ENCODE data around the gene PPM1K. TPM values are rescaled to one million over a fixed set of nuclear protein-coding genes. Genes with fewer than 3 reads are reported as not detected.

PPM1K gene
- total and polyA plus RNA-seq, 9 of the 15 experiments (the other 6 are each of a cell fraction or from before 2014, with no cell fraction given) = 8.2 to 18.0 (median 10.5) TPM

GRCh38 chr4:88283661-88284438 is 511 bp downstream of the PPM1K start (continued):
- TF ChIP-seq TEAD2 (tag; IDR thresholded peaks at IDR 0.05) (no peak), RREB1 (CRISPR knock-in tag; IDR thresholded peaks at IDR 0.05) (no peak), HMGN3 (IDR thresholded peaks at IDR 0.05; ENCODE audit: borderline replicate concordance, extremely low read depth, insufficient read length, low read depth, low read length) (peak; percentile 50), MAFK (IDR thresholded peaks at IDR 0.05; ENCODE audit: low read length) (no peak), E2F6 (IDR thresholded peaks at IDR 0.05; ENCODE audit: borderline replicate concordance in 1 of 2, extremely low read depth in 1 of 2, insufficient read depth in 1 of 2, insufficient read length in 1 of 2, low read depth in 1 of 2, low read length in 1 of 2, poor library complexity in 1 of 2, severe bottlenecking in 1 of 2) (peak; percentile 86 to 91), ZNF274 (IDR thresholded peaks at IDR 0.05; ENCODE audit: borderline replicate concordance, low read depth, low read length) (no peak), KDM2B (CRISPR knock-in tag; IDR thresholded peaks at IDR 0.05) (no peak), FOS (IDR thresholded peaks at IDR 0.05; ENCODE audit: extremely low read depth, insufficient read length) (no peak), ESRRB (CRISPR knock-in tag; IDR thresholded peaks at IDR 0.05; ENCODE audit: borderline replicate concordance) (no peak), FOXK1 (CRISPR knock-in tag; IDR thresholded peaks at IDR 0.05; ENCODE audit: borderline replicate concordance) (0 out of 2 replicates have a peak, but pooled peaks have one; percentile 68), HOXB6 (CRISPR knock-in tag; IDR thresholded peaks at IDR 0.05; ENCODE audit: borderline replicate concordance) (no peak)
- TF ChIP-seq, protein P1, sequence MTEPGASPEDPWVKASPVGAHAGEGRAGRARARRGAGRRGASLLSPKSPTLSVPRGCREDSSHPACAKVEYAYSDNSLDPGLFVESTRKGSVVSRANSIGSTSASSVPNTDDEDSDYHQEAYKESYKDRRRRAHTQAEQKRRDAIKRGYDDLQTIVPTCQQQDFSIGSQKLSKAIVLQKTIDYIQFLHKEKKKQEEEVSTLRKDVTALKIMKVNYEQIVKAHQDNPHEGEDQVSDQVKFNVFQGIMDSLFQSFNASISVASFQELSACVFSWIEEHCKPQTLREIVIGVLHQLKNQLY (CRISPR knock-in tag; conservative IDR thresholded peaks at IDR 0.05) = no peak
- TF ChIP-seq, protein P2, sequence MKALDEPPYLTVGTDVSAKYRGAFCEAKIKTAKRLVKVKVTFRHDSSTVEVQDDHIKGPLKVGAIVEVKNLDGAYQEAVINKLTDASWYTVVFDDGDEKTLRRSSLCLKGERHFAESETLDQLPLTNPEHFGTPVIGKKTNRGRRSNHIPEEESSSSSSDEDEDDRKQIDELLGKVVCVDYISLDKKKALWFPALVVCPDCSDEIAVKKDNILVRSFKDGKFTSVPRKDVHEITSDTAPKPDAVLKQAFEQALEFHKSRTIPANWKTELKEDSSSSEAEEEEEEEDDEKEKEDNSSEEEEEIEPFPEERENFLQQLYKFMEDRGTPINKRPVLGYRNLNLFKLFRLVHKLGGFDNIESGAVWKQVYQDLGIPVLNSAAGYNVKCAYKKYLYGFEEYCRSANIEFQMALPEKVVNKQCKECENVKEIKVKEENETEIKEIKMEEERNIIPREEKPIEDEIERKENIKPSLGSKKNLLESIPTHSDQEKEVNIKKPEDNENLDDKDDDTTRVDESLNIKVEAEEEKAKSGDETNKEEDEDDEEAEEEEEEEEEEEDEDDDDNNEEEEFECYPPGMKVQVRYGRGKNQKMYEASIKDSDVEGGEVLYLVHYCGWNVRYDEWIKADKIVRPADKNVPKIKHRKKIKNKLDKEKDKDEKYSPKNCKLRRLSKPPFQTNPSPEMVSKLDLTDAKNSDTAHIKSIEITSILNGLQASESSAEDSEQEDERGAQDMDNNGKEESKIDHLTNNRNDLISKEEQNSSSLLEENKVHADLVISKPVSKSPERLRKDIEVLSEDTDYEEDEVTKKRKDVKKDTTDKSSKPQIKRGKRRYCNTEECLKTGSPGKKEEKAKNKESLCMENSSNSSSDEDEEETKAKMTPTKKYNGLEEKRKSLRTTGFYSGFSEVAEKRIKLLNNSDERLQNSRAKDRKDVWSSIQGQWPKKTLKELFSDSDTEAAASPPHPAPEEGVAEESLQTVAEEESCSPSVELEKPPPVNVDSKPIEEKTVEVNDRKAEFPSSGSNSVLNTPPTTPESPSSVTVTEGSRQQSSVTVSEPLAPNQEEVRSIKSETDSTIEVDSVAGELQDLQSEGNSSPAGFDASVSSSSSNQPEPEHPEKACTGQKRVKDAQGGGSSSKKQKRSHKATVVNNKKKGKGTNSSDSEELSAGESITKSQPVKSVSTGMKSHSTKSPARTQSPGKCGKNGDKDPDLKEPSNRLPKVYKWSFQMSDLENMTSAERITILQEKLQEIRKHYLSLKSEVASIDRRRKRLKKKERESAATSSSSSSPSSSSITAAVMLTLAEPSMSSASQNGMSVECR (CRISPR knock-in tag; IDR thresholded peaks at IDR 0.05) = 0 out of 2 replicates have a peak, but pooled peaks have one; percentile 2
